Measurements from ENCODE around the gene CYP24A1. TPM values are rescaled to one million over a fixed set of nuclear protein-coding genes. Genes with fewer than 3 reads are reported as not detected.

The CYP24A1 gene
- total RNA-seq, 1 donor from 2014 or later: not detected

DNA sequence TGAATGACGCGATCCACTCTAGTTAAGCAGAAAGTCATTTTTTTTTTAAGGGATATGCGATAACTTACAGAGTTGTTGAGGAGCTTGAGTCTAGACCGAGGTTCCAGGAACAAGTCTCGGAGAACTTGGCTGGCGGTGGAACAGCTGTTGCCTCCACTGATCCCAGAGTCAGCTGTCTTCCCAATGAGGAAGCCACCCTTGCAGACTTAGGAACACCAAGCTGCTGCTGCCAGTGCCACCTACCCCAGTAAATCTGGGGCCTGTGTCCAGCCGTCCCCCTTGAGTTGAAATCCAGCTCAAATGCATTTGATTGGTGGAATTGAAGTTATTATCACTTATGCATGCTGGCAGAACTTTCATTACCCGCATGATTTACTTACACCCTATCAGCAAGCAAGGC, 40.8 kb upstream of the CYP24A1 start:
- H3K27ac Mint-ChIP-seq (ENCODE audit: unreplicated experiment): no peak overlapping the region
- H3K4me1 Mint-ChIP-seq (ENCODE audit: low read depth, unreplicated experiment): peaks cover 7% of the 10 kb centered on the region
- TF ChIP-seq, protein P1, sequence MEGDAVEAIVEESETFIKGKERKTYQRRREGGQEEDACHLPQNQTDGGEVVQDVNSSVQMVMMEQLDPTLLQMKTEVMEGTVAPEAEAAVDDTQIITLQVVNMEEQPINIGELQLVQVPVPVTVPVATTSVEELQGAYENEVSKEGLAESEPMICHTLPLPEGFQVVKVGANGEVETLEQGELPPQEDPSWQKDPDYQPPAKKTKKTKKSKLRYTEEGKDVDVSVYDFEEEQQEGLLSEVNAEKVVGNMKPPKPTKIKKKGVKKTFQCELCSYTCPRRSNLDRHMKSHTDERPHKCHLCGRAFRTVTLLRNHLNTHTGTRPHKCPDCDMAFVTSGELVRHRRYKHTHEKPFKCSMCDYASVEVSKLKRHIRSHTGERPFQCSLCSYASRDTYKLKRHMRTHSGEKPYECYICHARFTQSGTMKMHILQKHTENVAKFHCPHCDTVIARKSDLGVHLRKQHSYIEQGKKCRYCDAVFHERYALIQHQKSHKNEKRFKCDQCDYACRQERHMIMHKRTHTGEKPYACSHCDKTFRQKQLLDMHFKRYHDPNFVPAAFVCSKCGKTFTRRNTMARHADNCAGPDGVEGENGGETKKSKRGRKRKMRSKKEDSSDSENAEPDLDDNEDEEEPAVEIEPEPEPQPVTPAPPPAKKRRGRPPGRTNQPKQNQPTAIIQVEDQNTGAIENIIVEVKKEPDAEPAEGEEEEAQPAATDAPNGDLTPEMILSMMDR (IDR thresholded peaks at IDR 0.05; ENCODE audit: partially characterized antibody, unreplicated experiment): no peak
- H3K27me3 Mint-ChIP-seq (ENCODE audit: unreplicated experiment): no peaks in the 10 kb centered on the region
- H3K36me3 Mint-ChIP-seq (ENCODE audit: unreplicated experiment): no peaks in the 10 kb centered on the region
- no peak overlapping the region for H3K4me3 Mint-ChIP-seq (ENCODE audit: unreplicated experiment)
- no peak for DNase-seq
- H3K9me3 Mint-ChIP-seq (ENCODE audit: unreplicated experiment): peaks cover 3% of the 10 kb centered on the region

DNA sequence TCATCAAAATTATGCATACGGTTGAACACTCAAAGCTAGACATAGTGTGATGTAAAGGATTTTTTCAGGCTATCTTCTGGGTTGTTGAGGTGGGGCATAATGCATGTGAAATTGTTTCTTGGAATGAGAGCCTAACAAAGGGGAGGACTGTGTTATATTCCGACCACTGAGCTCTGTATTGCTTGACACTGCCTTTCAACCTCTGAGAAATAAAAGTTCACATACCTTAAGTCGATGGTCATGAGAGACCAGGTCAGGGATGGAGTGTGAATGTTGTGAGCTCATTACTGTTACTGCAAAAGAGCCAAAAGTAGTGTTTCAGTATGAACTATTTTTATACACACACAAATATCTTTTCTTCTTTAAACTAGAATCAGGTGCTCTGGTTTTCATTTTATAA, 39.1 kb upstream of the CYP24A1 start:
- no peaks in the 10 kb centered on the region for H3K36me3 Mint-ChIP-seq (ENCODE audit: unreplicated experiment)
- H3K4me1 Mint-ChIP-seq (ENCODE audit: low read depth, unreplicated experiment): peaks cover 14% of the 10 kb centered on the region

DNA sequence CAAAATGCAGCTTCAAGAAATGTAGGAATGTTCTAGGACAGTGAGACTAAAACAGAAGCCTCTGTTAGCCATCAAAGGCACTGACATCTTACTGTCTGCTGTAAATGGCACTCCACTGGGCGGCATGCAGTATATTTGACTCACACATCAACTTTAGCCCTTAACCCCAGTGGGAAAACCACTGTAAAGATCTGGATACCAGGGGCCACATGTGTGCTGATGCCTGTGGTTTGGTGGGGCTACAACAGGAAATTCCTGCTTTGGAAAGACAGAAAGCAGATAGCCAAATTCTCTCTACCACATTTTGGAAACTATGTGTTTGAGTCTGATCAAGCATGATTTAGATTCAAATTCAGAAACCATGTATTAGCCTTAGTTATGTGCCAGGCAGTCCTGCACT, 38.4 kb upstream of the CYP24A1 start:
- peaks cover under 1% of the 10 kb centered on the region for H3K27me3 Mint-ChIP-seq (ENCODE audit: unreplicated experiment)
- H3K9me3 Mint-ChIP-seq (ENCODE audit: unreplicated experiment): peaks cover 3% of the 10 kb centered on the region
- DNase-seq: no peak
- H3K36me3 Mint-ChIP-seq (ENCODE audit: unreplicated experiment): no peaks in the 10 kb centered on the region
- TF ChIP-seq, protein P1 (IDR thresholded peaks at IDR 0.05; ENCODE audit: partially characterized antibody, unreplicated experiment): no peak
- H3K4me3 Mint-ChIP-seq (ENCODE audit: unreplicated experiment): no peak overlapping the region
- peaks cover 14% of the 10 kb centered on the region for H3K4me1 Mint-ChIP-seq (ENCODE audit: low read depth, unreplicated experiment)
- H3K27ac Mint-ChIP-seq (ENCODE audit: unreplicated experiment): no peak overlapping the region

More for the DNA sequence above, 39.1 kb upstream of the CYP24A1 start:
- Mint-ChIP-seq H3K9me3 (ENCODE audit: unreplicated experiment) (peaks cover 3% of the 10 kb centered on the region), H3K27me3 (ENCODE audit: unreplicated experiment) (no peaks in the 10 kb centered on the region), H3K4me3 (ENCODE audit: unreplicated experiment) (no peak overlapping the region), H3K27ac (ENCODE audit: unreplicated experiment) (no peak overlapping the region)
- TF ChIP-seq, protein P1 (IDR thresholded peaks at IDR 0.05; ENCODE audit: partially characterized antibody, unreplicated experiment): no peak
- no peak for DNase-seq

DNA sequence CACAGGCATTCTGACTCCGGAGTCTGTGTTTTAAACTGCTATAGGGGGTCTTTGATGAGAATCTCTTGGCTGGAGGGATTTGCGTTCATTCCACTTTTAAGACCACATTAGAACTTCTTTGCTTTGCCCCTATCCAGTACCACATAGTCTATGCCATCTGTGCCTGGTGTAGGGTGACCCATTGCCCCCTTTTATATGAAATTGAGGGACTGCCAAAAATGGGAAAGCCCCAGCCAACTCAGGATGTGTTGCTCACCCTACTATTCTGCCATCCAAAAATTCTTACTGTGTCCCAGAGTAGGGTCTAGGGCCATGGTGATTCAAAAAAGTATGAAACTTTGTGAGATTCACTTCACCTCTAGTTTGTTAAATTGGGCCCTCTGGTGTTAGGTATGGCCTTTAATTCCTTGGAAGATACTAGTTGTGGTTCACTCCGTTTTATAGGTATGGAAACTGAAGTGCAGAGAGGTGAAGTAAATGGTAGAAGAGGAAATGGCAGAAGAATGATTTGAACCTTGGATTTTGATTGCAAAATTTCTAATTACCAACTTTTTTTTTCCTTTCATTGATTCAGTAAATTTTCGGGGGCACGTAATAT, 35.5 kb upstream of the CYP24A1 start:
- Mint-ChIP-seq H3K9me3 (ENCODE audit: unreplicated experiment) (peaks cover 2% of the 10 kb centered on the region), H3K36me3 (ENCODE audit: unreplicated experiment) (no peaks in the 10 kb centered on the region), H3K4me1 (ENCODE audit: low read depth, unreplicated experiment) (peaks cover 14% of the 10 kb centered on the region), H3K4me3 (ENCODE audit: unreplicated experiment) (peak overlapping the region; percentile 90), H3K27ac (ENCODE audit: unreplicated experiment) (peak overlapping the region; percentile 75), H3K27me3 (ENCODE audit: unreplicated experiment) (peaks cover 2% of the 10 kb centered on the region)
- DNase-seq: no peak
- TF ChIP-seq, protein P1 (IDR thresholded peaks at IDR 0.05; ENCODE audit: partially characterized antibody, unreplicated experiment): no peak

DNA sequence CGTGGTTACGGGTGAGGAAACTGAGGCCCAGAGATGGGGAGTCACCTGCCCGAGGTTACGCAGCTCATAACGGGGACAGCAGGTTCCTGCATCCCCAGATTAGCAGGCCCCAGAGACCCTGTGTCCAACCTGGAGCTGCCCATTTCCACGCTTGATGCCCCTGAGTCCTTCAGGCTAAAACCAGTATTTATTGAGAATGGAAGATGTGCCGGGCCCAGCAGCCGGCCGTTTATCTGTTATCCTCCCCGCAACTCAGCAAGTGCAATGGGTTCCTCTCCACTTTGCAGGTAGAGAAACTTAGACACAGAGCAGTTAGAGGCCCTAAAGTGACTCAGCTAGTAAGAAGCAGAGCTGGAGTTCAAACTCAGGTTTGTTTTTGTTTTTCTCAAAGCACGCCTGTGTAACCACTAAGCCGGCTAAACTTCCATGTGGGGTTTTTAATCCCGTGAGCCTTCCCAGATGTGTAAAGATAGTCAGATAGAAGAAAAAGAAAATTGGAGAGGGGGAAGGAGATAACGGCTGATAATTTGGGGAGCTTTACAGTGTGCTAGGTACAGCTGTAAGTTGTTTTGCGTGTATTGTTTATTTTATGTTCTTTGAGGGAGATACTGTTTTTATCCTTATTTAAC, 34.9 kb upstream of the CYP24A1 start:
- TF ChIP-seq, protein P1 (IDR thresholded peaks at IDR 0.05; ENCODE audit: partially characterized antibody, unreplicated experiment): no peak
- no peak for DNase-seq

More for the DNA sequence above, 34.9 kb upstream of the CYP24A1 start:
- H3K4me3 Mint-ChIP-seq (ENCODE audit: unreplicated experiment): peak overlapping the region; percentile 90
- no peaks in the 10 kb centered on the region for H3K36me3 Mint-ChIP-seq (ENCODE audit: unreplicated experiment)
- peaks cover 2% of the 10 kb centered on the region for H3K9me3 Mint-ChIP-seq (ENCODE audit: unreplicated experiment)
- H3K27ac Mint-ChIP-seq (ENCODE audit: unreplicated experiment): peak overlapping the region; percentile 75
- peaks cover 2% of the 10 kb centered on the region for H3K27me3 Mint-ChIP-seq (ENCODE audit: unreplicated experiment)
- H3K4me1 Mint-ChIP-seq (ENCODE audit: low read depth, unreplicated experiment): peaks cover 14% of the 10 kb centered on the region

All from glutamatergic neuron (in vitro differentiated cells).